Endodermal cell (in vitro differentiated cells): ENCODE measurements around the gene CLCN2. TPM values are rescaled to one million over a fixed set of nuclear protein-coding genes. Genes with fewer than 3 reads are reported as not detected.

ENCODE experiments used
- DNase-seq: peaks from one replicate; pipeline ENCODE4 v3.0.0-alpha.2; 2017
- H3K27ac ChIP-seq: 2 replicates; pipeline ENCODE4 v1.5.1; 2013; ENCODE audit warnings: mild to moderate bottlenecking, low read depth, low read length, moderate library complexity
- H3K27me3 ChIP-seq: 2 replicates; pipeline ENCODE4 v1.6.1; 2013; ENCODE audit warnings: mild to moderate bottlenecking, low read length, moderate library complexity; ENCODE audit not compliant: insufficient read depth, control insufficient read depth, poor library complexity, severe bottlenecking
- H3K36me3 ChIP-seq: 2 replicates; pipeline ENCODE4 v1.7.0; 2013; ENCODE audit warnings: mild to moderate bottlenecking, low read length, moderate library complexity; ENCODE audit not compliant: control insufficient read depth, insufficient read depth
- H3K4me1 ChIP-seq: one replicate; pipeline ENCODE4 v1.7.0; 2013; ENCODE audit warnings: low read length; ENCODE audit not compliant: control insufficient read depth, insufficient read depth
- H3K4me3 ChIP-seq: 2 replicates; pipeline ENCODE4 v1.5.1; 2013; ENCODE audit warnings: mild to moderate bottlenecking, low read length, moderate library complexity
- H3K9ac ChIP-seq: 2 replicates; pipeline ENCODE4 v1.6.1; 2013; ENCODE audit warnings: mild to moderate bottlenecking, low read length, moderate library complexity; ENCODE audit not compliant: poor library complexity, severe bottlenecking; ENCODE audit errors: extremely low read depth
- H3K9me3 ChIP-seq: 2 replicates; pipeline ENCODE4 v1.6.1; 2013; ENCODE audit warnings: mild to moderate bottlenecking, low read length, moderate library complexity; ENCODE audit not compliant: control insufficient read depth
- H3K27ac Mint-ChIP-seq: 2 replicates; pipeline ENCODE4 v1.8.0; 2020; ENCODE audit warnings: mixed read lengths
- H3K27me3 Mint-ChIP-seq: 2 replicates; pipeline ENCODE4 v1.8.0; 2021; ENCODE audit warnings: mild to moderate bottlenecking, mixed read lengths; ENCODE audit not compliant: insufficient read depth
- H3K36me3 Mint-ChIP-seq: 2 replicates; pipeline ENCODE4 v1.8.0; 2020; ENCODE audit warnings: low read depth, mixed read lengths
- H3K4me1 Mint-ChIP-seq: 2 replicates; pipeline ENCODE4 v1.8.0; 2020; ENCODE audit warnings: mixed read lengths
- H3K4me3 Mint-ChIP-seq: 2 replicates; pipeline ENCODE4 v1.8.0; 2020; ENCODE audit warnings: mild to moderate bottlenecking, moderate library complexity, mixed read lengths
- H3K9me3 Mint-ChIP-seq: 2 replicates; pipeline ENCODE4 v1.8.0; 2020; ENCODE audit warnings: mild to moderate bottlenecking, mixed read lengths
- WGBS, 2 experiments: methylation state at CpG; one replicate each; pipeline versions ENCODE4 v1.1.5 to v1.1.7; 2013; ENCODE audit warnings: missing lambda C conversion rate in 2 of 2, mixed read lengths in 1 of 2; ENCODE audit not compliant: insufficient coverage in 1 of 2, insufficient read length in 1 of 2; 5-methylcytosine and 5-hydroxymethylcytosine counted together
- total RNA-seq, 2 donors: library from RNA; stranded (reverse); fragmentation: NEBNext Ultra II Directional in 1 of 2; extraction: Animal tissue kit (Norgen Biotek cat#: 25700) in 1 of 2; gene quantifications; 2 replicates in 1 of 2; 3 replicates in 1 of 2; pipeline ENCODE4 v1.2.1, GENCODE V29; 2021
- TF ChIP-seq, protein P1 (sequence below): fragments of 200-600 bp; sonication (generic); conservative IDR thresholded peaks from 2 replicates; pipeline ENCODE4 v1.5.0; 2021; ENCODE audit warnings: antibody characterized with exemption, mild to moderate bottlenecking

Gene CLCN2
- total RNA-seq, 2 donors from 2014 or later: 32.4 to 38.4 TPM

DNA sequence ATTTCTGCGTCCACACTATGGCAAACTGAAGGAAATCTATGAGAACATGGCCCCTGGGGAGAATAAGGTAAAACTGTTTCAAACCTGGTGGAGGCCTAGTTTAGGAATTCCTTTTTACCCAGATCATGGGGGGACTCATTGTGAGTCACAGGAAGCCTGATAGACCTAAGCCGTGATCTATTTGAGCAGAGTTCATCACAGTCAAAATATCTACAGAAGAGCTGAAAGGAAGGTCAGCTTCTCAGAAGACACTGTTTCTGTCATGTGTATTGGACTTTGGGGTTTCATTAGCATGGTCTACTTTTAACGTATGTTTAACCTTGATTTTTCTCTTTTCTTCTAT, 61.1 kb downstream of the CLCN2 start:
- Mint-ChIP-seq H3K36me3 (peaks cover 56% of the 10 kb centered on the region), H3K27ac (peak overlapping the region; percentile 88), H3K9me3 (no peaks in the 10 kb centered on the region), H3K4me1 (peaks cover 12% of the 10 kb centered on the region), H3K4me3 (peak overlapping the region; percentile 98), H3K27me3 (no peaks in the 10 kb centered on the region)
- H3K36me3 ChIP-seq: peaks cover 54% of the 10 kb centered on the region
- H3K27ac ChIP-seq: no peak overlapping the region
- WGBS, 2 experiments: 88 to 94% methylated on average over 3 of the region's 3 CpGs
- no peaks in the 10 kb centered on the region for H3K27me3 ChIP-seq
- DNase-seq: no peak
- peak overlapping the region; percentile 96 for H3K4me3 ChIP-seq
- TF ChIP-seq, protein P1, sequence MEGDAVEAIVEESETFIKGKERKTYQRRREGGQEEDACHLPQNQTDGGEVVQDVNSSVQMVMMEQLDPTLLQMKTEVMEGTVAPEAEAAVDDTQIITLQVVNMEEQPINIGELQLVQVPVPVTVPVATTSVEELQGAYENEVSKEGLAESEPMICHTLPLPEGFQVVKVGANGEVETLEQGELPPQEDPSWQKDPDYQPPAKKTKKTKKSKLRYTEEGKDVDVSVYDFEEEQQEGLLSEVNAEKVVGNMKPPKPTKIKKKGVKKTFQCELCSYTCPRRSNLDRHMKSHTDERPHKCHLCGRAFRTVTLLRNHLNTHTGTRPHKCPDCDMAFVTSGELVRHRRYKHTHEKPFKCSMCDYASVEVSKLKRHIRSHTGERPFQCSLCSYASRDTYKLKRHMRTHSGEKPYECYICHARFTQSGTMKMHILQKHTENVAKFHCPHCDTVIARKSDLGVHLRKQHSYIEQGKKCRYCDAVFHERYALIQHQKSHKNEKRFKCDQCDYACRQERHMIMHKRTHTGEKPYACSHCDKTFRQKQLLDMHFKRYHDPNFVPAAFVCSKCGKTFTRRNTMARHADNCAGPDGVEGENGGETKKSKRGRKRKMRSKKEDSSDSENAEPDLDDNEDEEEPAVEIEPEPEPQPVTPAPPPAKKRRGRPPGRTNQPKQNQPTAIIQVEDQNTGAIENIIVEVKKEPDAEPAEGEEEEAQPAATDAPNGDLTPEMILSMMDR: no peak
- H3K9ac ChIP-seq: peak overlapping the region; percentile 80
- H3K9me3 ChIP-seq: no peaks in the 10 kb centered on the region
- no peaks in the 10 kb centered on the region for H3K4me1 ChIP-seq

DNA sequence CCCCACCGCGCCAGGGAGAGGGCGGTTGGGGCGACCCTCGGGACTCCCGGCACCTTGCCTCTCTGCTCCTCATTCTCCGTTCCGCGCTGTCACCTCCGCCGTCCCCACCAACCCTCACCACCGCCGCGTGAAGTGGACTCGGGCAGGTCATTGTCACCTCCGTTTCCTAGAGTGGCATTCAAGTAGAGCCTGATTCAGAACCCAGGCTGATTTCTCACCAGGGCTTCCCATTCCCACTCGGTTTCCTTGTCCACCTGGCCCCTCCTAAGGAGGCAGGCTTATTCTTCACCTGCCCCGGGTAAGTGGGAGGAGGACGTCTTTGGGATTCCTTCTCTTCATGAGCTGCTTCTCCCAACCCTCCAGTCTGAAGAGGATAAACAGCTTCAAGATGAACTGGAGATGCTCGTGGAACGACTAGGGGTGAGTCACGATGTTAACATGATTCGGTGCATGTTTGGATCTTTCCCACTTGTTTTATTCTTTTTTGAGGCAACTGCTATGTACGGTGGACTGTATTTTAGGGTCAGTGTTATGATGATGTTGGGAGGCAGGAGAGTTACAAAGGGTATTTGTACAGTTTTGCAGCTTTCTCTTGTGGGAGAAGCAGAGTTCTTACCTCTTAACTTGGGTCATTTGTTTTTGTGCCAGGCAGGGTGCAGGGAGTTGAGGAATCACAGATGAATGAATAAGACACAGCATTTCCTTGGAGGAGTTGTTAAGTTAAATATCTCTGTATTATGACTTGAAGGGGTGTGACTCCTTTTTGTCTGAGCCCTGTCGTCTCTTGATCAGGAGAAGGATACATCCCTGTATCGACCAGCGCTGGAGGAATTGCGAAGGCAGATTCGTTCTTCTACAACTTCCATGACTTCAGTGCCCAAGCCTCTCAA, 61.7 kb downstream of the CLCN2 start:
- Histone ChIP-seq H3K27me3 (peaks cover 3% of the 10 kb centered on the region), H3K9ac (peak overlapping the region; percentile 80), H3K27ac (peak overlapping the region; percentile 34), H3K4me1 (no peaks in the 10 kb centered on the region), H3K9me3 (no peaks in the 10 kb centered on the region), H3K4me3 (peak overlapping the region; percentile 96), H3K36me3 (peaks cover 48% of the 10 kb centered on the region)
- DNase-seq: no peak
- TF ChIP-seq, protein P1: no peak
- peak overlapping the region; percentile 88 for H3K27ac Mint-ChIP-seq
- peaks cover 51% of the 10 kb centered on the region for H3K36me3 Mint-ChIP-seq
- peak overlapping the region; percentile 98 for H3K4me3 Mint-ChIP-seq
- no peaks in the 10 kb centered on the region for H3K9me3 Mint-ChIP-seq
- 17 to 22% methylated on average over 18 to 29 of the region's 29 CpGs for WGBS, 2 experiments
- peaks cover 12% of the 10 kb centered on the region for H3K4me1 Mint-ChIP-seq
- peaks cover 2% of the 10 kb centered on the region for H3K27me3 Mint-ChIP-seq

DNA sequence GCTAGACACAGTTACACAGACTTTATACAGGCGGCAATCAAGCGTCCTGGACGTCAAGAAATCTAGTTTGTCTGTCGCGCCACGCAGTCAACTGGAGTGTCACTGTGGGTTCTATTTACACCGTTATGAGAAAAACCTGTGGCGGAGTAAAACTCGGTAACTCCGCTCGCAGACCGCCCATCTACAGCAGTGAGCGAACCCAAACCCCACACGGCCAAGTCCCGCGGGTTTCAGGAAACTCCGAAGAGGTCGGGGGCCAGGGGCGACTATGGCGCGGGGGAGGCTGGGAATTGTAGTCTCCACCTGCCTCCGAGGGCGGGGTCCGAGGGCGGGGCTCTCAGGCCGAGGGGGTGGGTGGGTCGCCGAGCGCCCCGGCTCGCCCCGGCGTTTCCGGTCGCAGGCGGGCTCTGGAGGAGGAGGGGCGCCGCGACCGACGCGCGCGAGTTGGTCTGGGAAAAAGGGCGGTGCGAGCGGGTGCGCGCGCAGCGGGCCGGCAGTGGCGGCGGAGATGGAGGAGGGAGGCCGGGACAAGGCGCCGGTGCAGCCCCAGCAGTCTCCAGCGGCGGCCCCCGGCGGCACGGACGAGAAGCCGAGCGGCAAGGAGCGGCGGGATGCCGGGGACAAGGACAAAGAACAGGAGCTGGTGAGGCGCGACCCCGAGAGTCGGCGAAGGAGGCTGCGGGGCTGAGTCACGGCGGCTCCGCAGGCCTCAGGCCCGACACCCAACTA, 62.5 kb downstream of the CLCN2 start, which contains the start of gene PSMD2:
Gene PSMD2 (plus strand): TSS at position 483 of the 729 bp plus-strand sequence. CDS start 26 bp downstream, at position 509.
- Mint-ChIP-seq H3K27me3 (peaks cover 5% of the 10 kb centered on the region), H3K4me1 (peaks cover 12% of the 10 kb centered on the region), H3K9me3 (no peaks in the 10 kb centered on the region), H3K4me3 (peak within 1 kb of the TSS; percentile 98), H3K36me3 (peaks cover 43% of the 10 kb centered on the region), H3K27ac (peak within 1 kb of the TSS; percentile 88)
- WGBS, 2 experiments: 1% methylated on average over 31 to 78 of the region's 78 CpGs
- Histone ChIP-seq H3K27me3 (peaks cover 7% of the 10 kb centered on the region), H3K36me3 (peaks cover 40% of the 10 kb centered on the region), H3K4me1 (no peaks in the 10 kb centered on the region), H3K27ac (peak within 1 kb of the TSS; percentile 34), H3K9ac (peak within 1 kb of the TSS; percentile 85), H3K4me3 (peak within 1 kb of the TSS; percentile 96), H3K9me3 (no peaks in the 10 kb centered on the region)
- TF ChIP-seq, protein P1: no peak
- peak; percentile 99 for DNase-seq
